Activated CD4-positive, alpha-beta T cell treated with anti-CD3 and anti-CD28 coated beads for 4 hours (primary cell): ENCODE measurements around the gene IDI1.
"Not testable (repeated sequence)": the region's sequence is repeated elsewhere in the genome, so short reads cannot be mapped to it uniquely, and the experiment has no call there.

Source experiments
- DNase-seq, 2 donors: peaks; one replicate each; pipeline ENCODE4 v3.0.0-alpha.2; 2020

IDI1 gene

GRCh38 chr10:1029838-1030237, 19.1 kb downstream of the IDI1 start:
- no peak for DNase-seq

GRCh38 chr10:1026578-1026977, 22.3 kb downstream of the IDI1 start:
- DNase-seq = no peak

- DNase-seq = no peak
These were observed 23.2 kb downstream of the IDI1 start, which contains the start of gene IDI2 for GRCh38 chr10:1025683-1026082. IDI2 (minus strand) TSS chr10:1025859; CDS start chr10:1024723, 1,136 bp downstream.

GRCh38 chr10:1024103-1024502, 24.8 kb downstream of the IDI1 start:
- no peak for DNase-seq

GRCh38 chr10:1022413-1022812, 26.5 kb downstream of the IDI1 start:
- DNase-seq = no peak

- no peak for DNase-seq
These were observed 28.0 kb downstream of the IDI1 start for GRCh38 chr10:1020958-1021357.

GRCh38 chr10:1020460-1020859, 28.5 kb downstream of the IDI1 start:
- DNase-seq = no peak

- no peak for DNase-seq
These were observed 29.6 kb downstream of the IDI1 start for GRCh38 chr10:1019362-1019761.

GRCh38 chr10:1015688-1016087, 33.2 kb downstream of the IDI1 start:
- DNase-seq = no peak

GRCh38 chr10:1011696-1012095, 37.2 kb downstream of the IDI1 start:
- no peak for DNase-seq

GRCh38 chr10:1010703-1011102, 38.2 kb downstream of the IDI1 start:
- DNase-seq = no peak

GRCh38 chr10:1009947-1010346, 39.0 kb downstream of the IDI1 start:
- DNase-seq = not testable (repeated sequence)

GRCh38 chr10:1009071-1009494, 39.8 kb downstream of the IDI1 start:
- no peak for DNase-seq

- DNase-seq = no peak
These were observed 41.3 kb downstream of the IDI1 start for GRCh38 chr10:1007583-1007982.

GRCh38 chr10:1006573-1006972, 42.3 kb downstream of the IDI1 start:
- no peak for DNase-seq

- DNase-seq = no peak
These were observed 44.8 kb downstream of the IDI1 start for GRCh38 chr10:1003884-1004670.

GRCh38 chr10:1002425-1003006, 46.4 kb downstream of the IDI1 start:
- DNase-seq = no peak

GRCh38 chr10:997266-998022, 51.5 kb downstream of the IDI1 start:
- DNase-seq = no peak

- DNase-seq = no peak
These were observed 52.9 kb downstream of the IDI1 start for GRCh38 chr10:996031-996430.

- no peak for DNase-seq
These were observed 53.4 kb downstream of the IDI1 start for GRCh38 chr10:995559-995926.

- no peak for DNase-seq
These were observed 53.9 kb downstream of the IDI1 start for GRCh38 chr10:994836-995558.

GRCh38 chr10:992871-993270, 56.0 kb downstream of the IDI1 start:
- no peak for DNase-seq

- DNase-seq = no peak
These were observed 56.5 kb downstream of the IDI1 start for GRCh38 chr10:992467-992866.
